BJ (cell line): ENCODE data around the gene RAMP1. TPM values are rescaled to one million over a fixed set of nuclear protein-coding genes. Genes with fewer than 3 reads are reported as not detected.

ENCODE experiments used
- CTCF ChIA-PET: fragments of 350-600 bp; formaldehyde crosslinking; extraction: SDS; loops from one replicate; lab custom pipeline; 2021; ENCODE audit warnings: antibody characterized with exemption, inconsistent platforms; lab: Yijun Ruan, JAX
- POLR2A ChIA-PET: fragments of 300-600 bp; sonication (Branson Sonifier 250); formaldehyde crosslinking; extraction: SDS; loops from one replicate; lab custom pipeline; 2021; ENCODE audit warnings: antibody characterized with exemption; lab: Charles Lee
- DNase-seq: peaks from one replicate; pipeline ENCODE4 v3.0.0-alpha.2; 2011; ENCODE audit warnings: low read depth
- H3K27me3 ChIP-seq: 2 replicates; pipeline ENCODE4 v1.6.0; 2011; ENCODE audit warnings: low read length; ENCODE audit not compliant: control insufficient read depth, insufficient read depth
- H3K36me3 ChIP-seq: 2 replicates; pipeline ENCODE4 v1.5.1; 2011; ENCODE audit warnings: low read length; ENCODE audit not compliant: control insufficient read depth, insufficient read depth
- H3K4me3 ChIP-seq: 2 replicates; pipeline ENCODE4 v1.5.1; 2011; ENCODE audit warnings: low read depth, mild to moderate bottlenecking, control low read depth, low read length
- polyA plus RNA-seq: library from polyadenylated mRNA; depleted of rRNA; stranded (reverse); fragments of >200 nt; gene quantifications from 2 replicates; pipeline ENCODE4 v1.2.3, GENCODE V29; 2011
- TF ChIP-seq, protein P1 (sequence below): IDR thresholded peaks from 2 replicates; pipeline ENCODE4 v1.5.1; 2011; ENCODE audit warnings: low read depth, mild to moderate bottlenecking, control low read depth, inconsistent platforms, low read length, moderate library complexity; ENCODE audit not compliant: insufficient read depth

RAMP1 gene
- polyA plus RNA-seq, 1 experiment: 10.8 TPM

DNA sequence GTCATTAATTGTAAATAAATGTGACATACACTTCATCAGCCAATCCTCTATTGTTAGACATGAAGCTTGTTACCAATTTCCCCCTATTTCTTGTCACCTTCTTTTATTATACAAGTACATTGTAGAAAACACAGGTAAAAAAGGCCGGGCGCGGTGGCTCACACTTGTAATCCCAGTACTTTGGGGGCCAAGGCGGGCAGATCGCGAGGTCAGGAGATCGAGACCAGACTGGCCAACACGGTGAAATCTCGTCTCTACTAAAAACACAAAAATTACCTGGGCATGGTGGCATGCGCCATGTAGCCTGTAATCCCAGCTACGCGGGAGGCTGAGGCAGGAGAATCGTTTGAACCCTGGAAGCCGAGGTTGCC is 64.7 kb downstream of the RAMP1 start:
- ChIA-PET CTCF (interaction anchor here (0.7 to 2.8 kb wide), 10 partner anchors 13 to 341 kb away, joined by 3 to 9 read pairs (median 3); no protein-coding TSS in a partner anchor), POLR2A (no interaction called here)
- TF ChIP-seq, protein P1, sequence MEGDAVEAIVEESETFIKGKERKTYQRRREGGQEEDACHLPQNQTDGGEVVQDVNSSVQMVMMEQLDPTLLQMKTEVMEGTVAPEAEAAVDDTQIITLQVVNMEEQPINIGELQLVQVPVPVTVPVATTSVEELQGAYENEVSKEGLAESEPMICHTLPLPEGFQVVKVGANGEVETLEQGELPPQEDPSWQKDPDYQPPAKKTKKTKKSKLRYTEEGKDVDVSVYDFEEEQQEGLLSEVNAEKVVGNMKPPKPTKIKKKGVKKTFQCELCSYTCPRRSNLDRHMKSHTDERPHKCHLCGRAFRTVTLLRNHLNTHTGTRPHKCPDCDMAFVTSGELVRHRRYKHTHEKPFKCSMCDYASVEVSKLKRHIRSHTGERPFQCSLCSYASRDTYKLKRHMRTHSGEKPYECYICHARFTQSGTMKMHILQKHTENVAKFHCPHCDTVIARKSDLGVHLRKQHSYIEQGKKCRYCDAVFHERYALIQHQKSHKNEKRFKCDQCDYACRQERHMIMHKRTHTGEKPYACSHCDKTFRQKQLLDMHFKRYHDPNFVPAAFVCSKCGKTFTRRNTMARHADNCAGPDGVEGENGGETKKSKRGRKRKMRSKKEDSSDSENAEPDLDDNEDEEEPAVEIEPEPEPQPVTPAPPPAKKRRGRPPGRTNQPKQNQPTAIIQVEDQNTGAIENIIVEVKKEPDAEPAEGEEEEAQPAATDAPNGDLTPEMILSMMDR: no peak
- H3K36me3 ChIP-seq: no peaks in the 10 kb centered on the region
- no peak for DNase-seq
- H3K27me3 ChIP-seq: peaks cover 2% of the 10 kb centered on the region; the same call in 1 of the 2 replicates
- H3K4me3 ChIP-seq: no peak overlapping the region

DNA sequence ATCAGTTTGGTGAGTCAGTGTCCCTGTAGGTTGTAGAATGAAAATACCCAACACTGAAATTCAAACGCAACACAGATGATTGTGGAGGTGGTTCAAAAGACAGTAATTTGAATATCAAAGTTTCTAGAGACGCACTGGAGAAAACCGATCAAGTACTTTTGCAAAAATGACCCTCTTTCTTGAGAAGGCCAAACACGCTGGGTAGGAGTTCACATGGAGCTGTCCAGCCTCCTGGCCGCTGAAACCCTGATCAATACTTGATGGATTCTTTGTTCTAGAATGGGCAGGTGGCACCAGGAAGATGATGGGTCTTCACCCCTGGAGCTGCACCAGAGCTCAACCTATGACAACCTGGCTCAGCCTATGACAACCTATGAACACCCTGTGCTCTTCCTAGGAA is 67.7 kb downstream of the RAMP1 start:
- ChIA-PET CTCF (no interaction called here), POLR2A (interaction anchor here (0.7 kb wide), 1 partner anchor 589 kb away, joined by 3 read pairs; no protein-coding TSS in a partner anchor)
- Histone ChIP-seq H3K36me3 (no peaks in the 10 kb centered on the region), H3K27me3 (no peaks in the 10 kb centered on the region; the same call in 1 of the 2 replicates), H3K4me3 (no peak overlapping the region)
- no peak for DNase-seq
- TF ChIP-seq, protein P1: no peak

DNA sequence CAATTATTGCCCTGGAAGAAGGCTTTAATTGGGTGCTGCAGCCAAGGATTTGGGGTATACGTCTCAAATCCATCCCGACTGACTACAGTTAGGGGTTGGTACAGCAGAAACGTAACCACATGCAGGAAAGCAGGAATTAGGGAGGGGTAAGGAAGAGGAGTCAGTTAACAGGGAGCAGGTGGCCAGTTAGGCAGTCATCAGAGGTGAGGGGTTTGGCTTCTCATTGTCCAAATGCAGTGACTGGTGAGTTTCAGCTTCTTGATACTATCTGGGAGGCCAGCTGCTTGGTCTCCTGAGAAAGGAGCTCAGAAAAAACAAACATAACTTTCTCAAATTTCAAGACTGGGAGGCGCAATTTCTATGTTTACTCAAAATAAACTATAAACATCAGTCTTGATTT is 68.6 kb downstream of the RAMP1 start:
- no peak for DNase-seq
- ChIA-PET POLR2A (no interaction called here), CTCF (no interaction called here)
- H3K36me3 ChIP-seq: no peaks in the 10 kb centered on the region
- no peaks in the 10 kb centered on the region; the same call in 1 of the 2 replicates for H3K27me3 ChIP-seq
- TF ChIP-seq, protein P1: no peak
- no peak overlapping the region for H3K4me3 ChIP-seq

DNA sequence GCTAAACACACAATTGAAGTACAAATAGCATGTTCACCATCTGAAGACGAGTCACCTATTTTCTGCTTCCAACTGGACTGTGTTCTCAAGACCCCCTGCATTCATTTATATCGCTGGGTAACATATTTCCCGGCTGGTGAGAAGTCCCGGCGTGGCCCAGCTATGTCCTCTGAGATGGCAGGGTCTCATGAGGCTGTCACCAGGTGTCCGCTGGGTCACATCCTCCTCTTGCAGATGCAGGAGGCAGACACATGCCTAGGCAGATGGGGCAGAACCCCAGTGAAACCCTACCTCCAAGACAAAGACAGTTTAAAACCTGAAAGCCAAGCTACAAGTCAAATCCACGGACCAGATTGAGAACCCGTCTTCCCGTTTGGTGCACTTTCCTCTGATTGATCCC is 70.6 kb downstream of the RAMP1 start:
- no peak for DNase-seq
- Histone ChIP-seq H3K36me3 (no peaks in the 10 kb centered on the region), H3K4me3 (no peak overlapping the region), H3K27me3 (no peaks in the 10 kb centered on the region; the same call in 1 of the 2 replicates)
- POLR2A ChIA-PET: no interaction called here
- TF ChIP-seq, protein P1: no peak
- CTCF ChIA-PET: no interaction called here

DNA sequence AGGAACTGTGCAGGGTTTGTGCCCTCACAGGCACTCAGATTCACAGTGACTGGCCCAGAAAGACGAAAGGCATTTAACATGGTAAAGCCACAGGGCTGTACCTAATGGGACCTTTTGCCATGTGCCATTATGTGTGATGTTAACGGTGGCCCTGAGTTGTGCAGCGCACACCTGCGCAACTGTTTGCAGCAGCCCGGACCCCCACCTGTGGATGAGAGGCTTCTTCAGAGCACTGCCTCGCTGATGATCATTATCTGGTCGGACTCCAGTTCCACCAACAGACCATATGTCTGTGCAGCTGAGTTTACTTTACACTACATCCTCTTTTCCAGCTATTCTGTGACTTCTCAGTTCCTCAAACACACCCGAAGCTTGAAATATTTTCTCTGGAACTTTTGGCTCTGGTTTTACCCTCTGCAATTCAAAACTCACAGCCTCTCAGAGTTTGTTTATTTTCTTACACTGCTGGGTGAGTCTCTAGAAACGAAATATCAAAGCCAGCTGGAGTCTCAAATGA is 71.8 kb downstream of the RAMP1 start:
- no peak overlapping the region for H3K4me3 ChIP-seq
- TF ChIP-seq, protein P1: no peak
- H3K27me3 ChIP-seq: no peaks in the 10 kb centered on the region; the same call in 1 of the 2 replicates
- ChIA-PET CTCF (interaction anchor here (1.1 to 2.8 kb wide), 3 partner anchors 8 to 332 kb away, joined by 3 to 9 read pairs (median 6); no protein-coding TSS in a partner anchor), POLR2A (interaction anchor here (0.5 kb wide), 1 partner anchor 235 kb away, joined by 3 read pairs; no protein-coding TSS in a partner anchor)
- no peaks in the 10 kb centered on the region for H3K36me3 ChIP-seq
- peak; percentile 62 for DNase-seq
